Ectodermal cell (in vitro differentiated cells): ENCODE data around the gene HS6ST2.

Experiments used
- H3K27ac ChIP-seq: 2 replicates; pipeline ENCODE4 v1.7.0; 2013; ENCODE audit warnings: mild to moderate bottlenecking, low read depth, low read length; ENCODE audit not compliant: insufficient read depth, poor library complexity, severe bottlenecking
- H3K27me3 ChIP-seq: 2 replicates; pipeline ENCODE4 v1.7.0; 2013; ENCODE audit warnings: mild to moderate bottlenecking, low read length; ENCODE audit not compliant: insufficient read depth, control insufficient read depth, poor library complexity, severe bottlenecking
- H3K36me3 ChIP-seq: one replicate; pipeline ENCODE4 v1.7.0; 2013; ENCODE audit warnings: low read length; ENCODE audit not compliant: control insufficient read depth, insufficient read depth
- H3K4me1 ChIP-seq: one replicate; pipeline ENCODE4 v1.7.0; 2013; ENCODE audit warnings: low read length; ENCODE audit not compliant: control insufficient read depth, insufficient read depth
- H3K4me3 ChIP-seq: 2 replicates; pipeline ENCODE4 v1.7.0; 2013; ENCODE audit warnings: low read depth, low read length, control low read depth; ENCODE audit not compliant: insufficient read depth
- H3K9me3 ChIP-seq: 2 replicates; pipeline ENCODE4 v1.7.0; 2013; ENCODE audit warnings: mild to moderate bottlenecking, low read length, moderate library complexity; ENCODE audit not compliant: control insufficient read depth
- WGBS, 2 experiments: methylation state at CpG; one replicate each; pipeline ENCODE4 v1.1.7; 2013; ENCODE audit warnings: missing lambda C conversion rate in 2 of 2; 5-methylcytosine and 5-hydroxymethylcytosine counted together

Gene HS6ST2

GRCh38 chrX:132809581-132809980 is 148.8 kb downstream of the HS6ST2 start:
- Histone ChIP-seq H3K27me3 (no peaks in the 10 kb centered on the region), H3K4me3 (no peak overlapping the region), H3K36me3 (no peaks in the 10 kb centered on the region), H3K9me3 (no peaks in the 10 kb centered on the region), H3K27ac (no peak overlapping the region), H3K4me1 (no peaks in the 10 kb centered on the region)
- WGBS, 2 experiments, result 94 to 100% methylated on average over 1 to 2 of the region's 2 CpGs

GRCh38 chrX:132807411-132808030 is 150.9 kb downstream of the HS6ST2 start:
- Histone ChIP-seq H3K4me1 (no peaks in the 10 kb centered on the region), H3K27me3 (no peaks in the 10 kb centered on the region), H3K27ac (no peak overlapping the region), H3K9me3 (no peaks in the 10 kb centered on the region), H3K36me3 (no peaks in the 10 kb centered on the region), H3K4me3 (no peak overlapping the region)
- WGBS, 2 experiments, result 92 to 94% methylated on average over 9 of the region's 9 CpGs

GRCh38 chrX:132802033-132802432 is 156.4 kb downstream of the HS6ST2 start:
- no peaks in the 10 kb centered on the region for H3K4me1 ChIP-seq
- 79 to 82% methylated on average over 4 of the region's 4 CpGs for WGBS, 2 experiments
- H3K36me3 ChIP-seq, result no peaks in the 10 kb centered on the region
- no peaks in the 10 kb centered on the region for H3K27me3 ChIP-seq
- no peaks in the 10 kb centered on the region for H3K9me3 ChIP-seq
- H3K4me3 ChIP-seq, result no peak overlapping the region
- H3K27ac ChIP-seq, result no peak overlapping the region

- Histone ChIP-seq H3K9me3 (no peaks in the 10 kb centered on the region), H3K36me3 (no peaks in the 10 kb centered on the region), H3K27ac (peak overlapping the region; percentile 8), H3K4me3 (no peak overlapping the region), H3K27me3 (no peaks in the 10 kb centered on the region), H3K4me1 (peaks cover 2% of the 10 kb centered on the region)
- WGBS, 2 experiments, result 64% methylated on average over 3 of the region's 4 CpGs; no CpG with 5 or more reads in 1 of the 2 experiments
Measured at GRCh38 chrX:132795181-132795580, 163.2 kb downstream of the HS6ST2 start.

GRCh38 chrX:132791714-132792113 is 166.7 kb downstream of the HS6ST2 start:
- Histone ChIP-seq H3K36me3 (no peaks in the 10 kb centered on the region), H3K4me3 (no peak overlapping the region), H3K9me3 (no peaks in the 10 kb centered on the region), H3K27me3 (no peaks in the 10 kb centered on the region), H3K27ac (no peak overlapping the region), H3K4me1 (peaks cover 2% of the 10 kb centered on the region)
- WGBS, 2 experiments, result 83% methylated on average over 1 to 2 of the region's 2 CpGs

- no CpG with 5 or more reads among the region's 2 CpGs for WGBS, 2 experiments
- no peaks in the 10 kb centered on the region for H3K27me3 ChIP-seq
Measured at GRCh38 chrX:132790329-132790728, 168.1 kb downstream of the HS6ST2 start.

GRCh38 chrX:132786217-132786616 is 172.2 kb downstream of the HS6ST2 start:
- H3K4me1 ChIP-seq, result no peaks in the 10 kb centered on the region
- no peaks in the 10 kb centered on the region for H3K9me3 ChIP-seq
- H3K36me3 ChIP-seq, result no peaks in the 10 kb centered on the region
- 75 to 86% methylated on average over 1 of the region's 1 CpG for WGBS, 2 experiments
- H3K4me3 ChIP-seq, result no peak overlapping the region
- no peaks in the 10 kb centered on the region for H3K27me3 ChIP-seq
- H3K27ac ChIP-seq, result no peak overlapping the region

More at GRCh38 chrX:132790329-132790728, 168.1 kb downstream of the HS6ST2 start:
- no peaks in the 10 kb centered on the region for H3K36me3 ChIP-seq
- peaks cover under 1% of the 10 kb centered on the region for H3K4me1 ChIP-seq
- H3K27ac ChIP-seq, result no peak overlapping the region
- no peak overlapping the region for H3K4me3 ChIP-seq
- H3K9me3 ChIP-seq, result no peaks in the 10 kb centered on the region

- Histone ChIP-seq H3K4me1 (peaks cover 7% of the 10 kb centered on the region), H3K27me3 (no peaks in the 10 kb centered on the region), H3K4me3 (no peak overlapping the region), H3K9me3 (no peaks in the 10 kb centered on the region), H3K36me3 (no peaks in the 10 kb centered on the region), H3K27ac (no peak overlapping the region)
Measured at GRCh38 chrX:132778917-132779316, 179.5 kb downstream of the HS6ST2 start.

- Histone ChIP-seq H3K4me1 (peaks cover 7% of the 10 kb centered on the region), H3K9me3 (no peaks in the 10 kb centered on the region), H3K36me3 (no peaks in the 10 kb centered on the region), H3K4me3 (no peak overlapping the region), H3K27me3 (no peaks in the 10 kb centered on the region), H3K27ac (no peak overlapping the region)
- 39 to 50% methylated on average over 6 of the region's 6 CpGs for WGBS, 2 experiments
Measured at GRCh38 chrX:132776486-132777210, 181.8 kb downstream of the HS6ST2 start.

GRCh38 chrX:132775263-132775823 is 183.1 kb downstream of the HS6ST2 start:
- Histone ChIP-seq H3K36me3 (no peaks in the 10 kb centered on the region), H3K4me3 (no peak overlapping the region), H3K4me1 (peaks cover 7% of the 10 kb centered on the region), H3K9me3 (no peaks in the 10 kb centered on the region), H3K27ac (no peak overlapping the region), H3K27me3 (no peaks in the 10 kb centered on the region)
- 84 to 92% methylated on average over 4 to 7 of the region's 7 CpGs for WGBS, 2 experiments
